H9 (cell line): Measurements from ENCODE around the gene NXPH4. TPM values are rescaled to one million over a fixed set of nuclear protein-coding genes. Genes with fewer than 3 reads are reported as not detected.

Experiments
- DNase-seq: peaks from one replicate; pipeline ENCODE4 v3.0.0-alpha.2; 2017
- H2AFZ ChIP-seq: one replicate; pipeline ENCODE4 v1.6.1; 2013; ENCODE audit warnings: mild to moderate bottlenecking, low read length, control low read depth, moderate library complexity
- H2AK5ac ChIP-seq: 2 replicates; pipeline ENCODE4 v1.6.1; 2013; ENCODE audit warnings: low read length, control low read depth, mixed read lengths; ENCODE audit not compliant: insufficient read length
- H2BK120ac ChIP-seq: one replicate; pipeline ENCODE4 v1.6.1; 2013; ENCODE audit warnings: low read depth, mild to moderate bottlenecking, low read length, control low read depth, inconsistent platforms; ENCODE audit not compliant: poor library complexity, severe bottlenecking
- H2BK12ac ChIP-seq: 2 replicates; pipeline ENCODE4 v1.6.1; 2013; ENCODE audit warnings: low read length, control low read depth, mixed read lengths, low read depth; ENCODE audit not compliant: insufficient read length
- H2BK15ac ChIP-seq: 2 replicates; pipeline ENCODE4 v1.6.1; 2013; ENCODE audit warnings: low read depth, low read length, control low read depth
- H2BK20ac ChIP-seq: one replicate; pipeline ENCODE4 v1.6.1; 2013; ENCODE audit warnings: low read depth, mild to moderate bottlenecking, low read length, control low read depth, inconsistent platforms; ENCODE audit not compliant: poor library complexity, severe bottlenecking
- H2BK5ac ChIP-seq: 2 replicates; pipeline ENCODE4 v1.6.1; 2013; ENCODE audit warnings: low read length, control low read depth, mixed read lengths; ENCODE audit not compliant: insufficient read length
- H3K14ac ChIP-seq: 2 replicates; pipeline ENCODE4 v1.6.1; 2013; ENCODE audit warnings: low read length, control low read depth; ENCODE audit not compliant: insufficient read depth
- H3K18ac ChIP-seq: 2 replicates; pipeline ENCODE4 v1.6.1; 2013; ENCODE audit warnings: low read depth, mild to moderate bottlenecking, mixed read lengths, low read length, control low read depth; ENCODE audit not compliant: insufficient read length
- H3K23ac ChIP-seq: 2 replicates; pipeline ENCODE4 v1.6.1; 2013; ENCODE audit warnings: low read length, control low read depth, mixed read lengths, low read depth; ENCODE audit not compliant: insufficient read length
- H3K23me2 ChIP-seq: 2 replicates; pipeline ENCODE4 v1.6.1; 2013; ENCODE audit warnings: low read depth, mild to moderate bottlenecking, mixed read lengths, low read length, control low read depth; ENCODE audit not compliant: insufficient read length, poor library complexity, severe bottlenecking
- H3K27ac ChIP-seq: 2 replicates; pipeline ENCODE4 v1.5.1; 2013; ENCODE audit warnings: low read length, control low read depth, mixed read lengths, low read depth; ENCODE audit not compliant: insufficient read length
- H3K27me3 ChIP-seq: 2 replicates; pipeline ENCODE4 v1.6.1; 2013; ENCODE audit warnings: low read length, control low read depth, inconsistent platforms; ENCODE audit not compliant: insufficient read depth
- H3K4ac ChIP-seq: 2 replicates; pipeline ENCODE4 v1.6.1; 2013; ENCODE audit warnings: low read depth, mild to moderate bottlenecking, control low read depth, inconsistent platforms, low read length, moderate library complexity
- H3K4me1 ChIP-seq: 2 replicates; pipeline ENCODE4 v1.6.1; 2013; ENCODE audit warnings: low read length, control low read depth, inconsistent platforms; ENCODE audit not compliant: insufficient read depth
- H3K4me2 ChIP-seq: 2 replicates; pipeline ENCODE4 v1.6.1; 2013; ENCODE audit warnings: low read length, control low read depth, mixed read lengths; ENCODE audit not compliant: insufficient read length, insufficient read depth
- H3K56ac ChIP-seq: 2 replicates; pipeline ENCODE4 v1.6.1; 2013; ENCODE audit warnings: low read depth, mild to moderate bottlenecking, mixed read lengths, low read length, control low read depth; ENCODE audit not compliant: insufficient read length
- H3K79me1 ChIP-seq: 2 replicates; pipeline ENCODE4 v1.6.1; 2013; ENCODE audit warnings: low read depth, mild to moderate bottlenecking, moderate library complexity, low read length, control low read depth, inconsistent platforms; ENCODE audit not compliant: insufficient read depth, poor library complexity, severe bottlenecking
- H3K79me2 ChIP-seq: 2 replicates; pipeline ENCODE4 v1.6.1; 2013; ENCODE audit warnings: low read length, control low read depth, inconsistent platforms; ENCODE audit not compliant: insufficient read depth
- H3K9ac ChIP-seq: 2 replicates; pipeline ENCODE4 v1.6.1; 2013; ENCODE audit warnings: low read length, control low read depth, mixed read lengths; ENCODE audit not compliant: insufficient read length; ENCODE audit errors: extremely low read depth
- H3K9me3 ChIP-seq: one replicate; pipeline ENCODE4 v1.6.1; 2013; ENCODE audit warnings: low read depth, low read length, inconsistent platforms; ENCODE audit not compliant: control insufficient read depth
- H3T11ph ChIP-seq: one replicate; pipeline ENCODE4 v1.6.1; 2013; ENCODE audit warnings: mild to moderate bottlenecking, low read length, control low read depth, inconsistent platforms
- H4K20me1 ChIP-seq: one replicate; pipeline ENCODE4 v1.6.1; 2013; ENCODE audit not compliant: control insufficient read depth, insufficient read length, insufficient read depth
- H4K5ac ChIP-seq: 2 replicates; pipeline ENCODE4 v1.6.1; 2013; ENCODE audit warnings: low read depth, mild to moderate bottlenecking, mixed read lengths, low read length, control low read depth; ENCODE audit not compliant: insufficient read length
- H4K8ac ChIP-seq: replicated peaks from 2 replicates; pipeline ENCODE4 v1.6.1; 2013; ENCODE audit warnings: low read length, control low read depth, mixed read lengths, low read depth; ENCODE audit not compliant: insufficient read length
- H4K91ac ChIP-seq: 2 replicates; pipeline ENCODE4 v1.6.1; 2013; ENCODE audit warnings: low read depth, mild to moderate bottlenecking, moderate library complexity, mixed read lengths, low read length, control low read depth; ENCODE audit not compliant: insufficient read length
- H3K27ac Mint-ChIP-seq, 3 experiments: 2 replicates in 2 of 3; 3 replicates in 1 of 3; pipeline ENCODE4 v1.8.0; 2020 to 2021; ENCODE audit warnings: mixed read lengths in 3 of 3, mild to moderate bottlenecking in 1 of 3, moderate library complexity in 1 of 3
- H3K27me3 Mint-ChIP-seq: 2 replicates; pipeline ENCODE4 v1.8.0; 2021; ENCODE audit warnings: low read depth, mild to moderate bottlenecking, moderate library complexity, mixed read lengths
- H3K36me3 Mint-ChIP-seq, 3 experiments: 2 replicates in 2 of 3; 3 replicates in 1 of 3; pipeline ENCODE4 v1.8.0; 2020 to 2021; ENCODE audit warnings: low read depth in 3 of 3, mixed read lengths in 3 of 3; ENCODE audit not compliant: insufficient read depth in 1 of 3
- H3K4me1 Mint-ChIP-seq, 2 experiments: 2 replicates each; pipeline ENCODE4 v1.8.0; 2020; ENCODE audit warnings: mixed read lengths in 2 of 2
- H3K4me3 Mint-ChIP-seq, 2 experiments: 2 replicates in 1 of 2; 3 replicates in 1 of 2; pipeline ENCODE4 v1.8.0; 2020 to 2021; ENCODE audit warnings: mild to moderate bottlenecking in 2 of 2, mixed read lengths in 2 of 2, moderate library complexity in 1 of 2
- H3K9me3 Mint-ChIP-seq, 2 experiments: 2 replicates in 1 of 2; 3 replicates in 1 of 2; pipeline ENCODE4 v1.8.0; 2020; ENCODE audit warnings: mild to moderate bottlenecking in 2 of 2, mixed read lengths in 2 of 2, moderate library complexity in 1 of 2
- CTCF ChIP-seq: fragments of 200-600 bp; sonication (generic); conservative IDR thresholded peaks from 3 replicates; pipeline ENCODE4 v1.8.0; 2021; ENCODE audit warnings: antibody characterized with exemption, mild to moderate bottlenecking
- WGBS: extraction: QIAGEN DNeasy Blood & Tissue Kit; methylation state at CpG from one replicate; pipeline ENCODE4 v1.1.7; 2013; ENCODE audit warnings: missing lambda C conversion rate, low lambda C conversion rate, mixed read lengths; ENCODE audit not compliant: insufficient read length; ENCODE audit errors: extremely low coverage; 5-methylcytosine and 5-hydroxymethylcytosine counted together
- total RNA-seq: library from RNA; stranded (reverse); gene quantifications from 2 replicates; pipeline ENCODE4 v1.2.1, GENCODE V29; 2021

Gene NXPH4
- total RNA-seq, 1 experiment from 2014 or later, result 2.1 TPM

GRCh38 chr12:57261428-57261865, 44.9 kb downstream of the NXPH4 start:
- H3K27ac ChIP-seq, result no peak overlapping the region
- no peaks in the 10 kb centered on the region; the same call in 1 of the 2 replicates for H3K4me1 ChIP-seq
- H3K27me3 ChIP-seq, result no peaks in the 10 kb centered on the region
- no peak for DNase-seq
- TF ChIP-seq CTCF, result no peak
- no peak overlapping the region for H2BK5ac ChIP-seq
- no peak overlapping the region for H2AK5ac ChIP-seq
- H3K18ac ChIP-seq, result no peak overlapping the region
- no CpG with 5 or more reads among the region's 2 CpGs for WGBS
- no peak overlapping the region for H4K5ac ChIP-seq
- H4K20me1 ChIP-seq, result no peaks in the 10 kb centered on the region
- no peak overlapping the region for H2BK12ac ChIP-seq
- H3T11ph ChIP-seq, result no peak overlapping the region
- no peak overlapping the region for H2BK20ac ChIP-seq
- no peak overlapping the region for H3K9ac ChIP-seq
- H3K79me2 ChIP-seq, result no peaks in the 10 kb centered on the region
- Mint-ChIP-seq H3K4me1 (peaks cover 12 to 23% of the 10 kb centered on the region in 2 experiments), H3K4me3 (no peak overlapping the region), H3K36me3 (peaks cover 0 to 44% (median 25%) of the 10 kb centered on the region in 3 experiments; a peak in 6 of 7 replicates), H3K9me3 (no peaks in the 10 kb centered on the region), H3K27ac (peak overlapping the region in 2 of 3 experiments; percentile 66 to 73; a peak in 3 of 7 replicates), H3K27me3 (no peaks in the 10 kb centered on the region)
- H2BK15ac ChIP-seq, result no peak overlapping the region
- no peak overlapping the region for H3K4ac ChIP-seq
- H2AFZ ChIP-seq, result no peak overlapping the region
- no peak overlapping the region for H4K91ac ChIP-seq
- H3K9me3 ChIP-seq, result no peaks in the 10 kb centered on the region
- no peaks in the 10 kb centered on the region for H3K23me2 ChIP-seq
- H3K79me1 ChIP-seq, result no peaks in the 10 kb centered on the region
- H3K56ac ChIP-seq, result no peak overlapping the region
- H2BK120ac ChIP-seq, result no peak overlapping the region
- no peak overlapping the region for H3K23ac ChIP-seq
- H4K8ac ChIP-seq, result no peak overlapping the region
- H3K4me2 ChIP-seq, result no peak overlapping the region
- H3K14ac ChIP-seq, result no peak overlapping the region
